ENCODE results near the gene WDR43.

The WDR43 gene

GRCh38 chr2:28949617-28950305 lies 55.3 kb downstream of the WDR43 start:
- DNase-seq (ENCODE audit: extremely low read depth, low read depth): no peak
- TF ChIP-seq, protein P1, sequence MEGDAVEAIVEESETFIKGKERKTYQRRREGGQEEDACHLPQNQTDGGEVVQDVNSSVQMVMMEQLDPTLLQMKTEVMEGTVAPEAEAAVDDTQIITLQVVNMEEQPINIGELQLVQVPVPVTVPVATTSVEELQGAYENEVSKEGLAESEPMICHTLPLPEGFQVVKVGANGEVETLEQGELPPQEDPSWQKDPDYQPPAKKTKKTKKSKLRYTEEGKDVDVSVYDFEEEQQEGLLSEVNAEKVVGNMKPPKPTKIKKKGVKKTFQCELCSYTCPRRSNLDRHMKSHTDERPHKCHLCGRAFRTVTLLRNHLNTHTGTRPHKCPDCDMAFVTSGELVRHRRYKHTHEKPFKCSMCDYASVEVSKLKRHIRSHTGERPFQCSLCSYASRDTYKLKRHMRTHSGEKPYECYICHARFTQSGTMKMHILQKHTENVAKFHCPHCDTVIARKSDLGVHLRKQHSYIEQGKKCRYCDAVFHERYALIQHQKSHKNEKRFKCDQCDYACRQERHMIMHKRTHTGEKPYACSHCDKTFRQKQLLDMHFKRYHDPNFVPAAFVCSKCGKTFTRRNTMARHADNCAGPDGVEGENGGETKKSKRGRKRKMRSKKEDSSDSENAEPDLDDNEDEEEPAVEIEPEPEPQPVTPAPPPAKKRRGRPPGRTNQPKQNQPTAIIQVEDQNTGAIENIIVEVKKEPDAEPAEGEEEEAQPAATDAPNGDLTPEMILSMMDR (IDR thresholded peaks at IDR 0.05; ENCODE audit: low read depth, low read length, missing control alignments): no peak
- H3K4me3 ChIP-seq (replicated peaks; ENCODE audit: low read depth, low read length): no peak overlapping the region

DNA sequence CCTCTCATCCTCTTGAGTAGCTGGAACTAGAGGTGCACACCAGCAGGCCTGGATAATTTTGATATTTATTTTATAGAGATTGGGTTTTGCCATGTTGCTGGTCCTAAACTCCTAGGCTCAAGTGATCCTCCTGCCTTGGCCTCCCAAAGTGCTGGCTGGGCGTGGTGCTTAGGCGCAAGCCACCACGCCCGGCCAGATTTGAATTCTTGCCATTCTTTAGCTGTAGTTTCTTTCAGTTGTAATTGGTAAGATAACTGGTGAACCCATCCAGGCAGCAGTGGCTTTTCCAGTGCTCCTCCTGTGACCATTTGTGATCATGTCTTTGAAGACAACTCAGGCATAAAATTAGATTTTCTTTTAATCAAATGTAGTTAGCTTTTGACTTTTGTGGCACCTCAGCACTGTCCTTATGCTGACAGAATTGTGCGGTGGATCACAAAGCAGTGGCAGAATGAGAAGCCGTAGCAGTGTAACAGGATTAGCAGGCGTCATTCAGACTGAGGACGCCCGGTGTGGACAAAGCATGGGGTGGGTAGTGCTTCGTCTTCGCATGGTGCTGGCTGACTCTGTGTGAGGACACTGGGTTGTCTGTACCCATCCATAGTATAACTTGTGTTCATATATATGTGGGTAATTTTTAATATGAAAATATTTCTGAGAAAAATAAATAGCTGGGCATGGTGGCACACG lies 56.6 kb downstream of the WDR43 start:
- H3K4me3 ChIP-seq (replicated peaks; ENCODE audit: low read depth, low read length): no peak overlapping the region
- TF ChIP-seq, protein P1 (IDR thresholded peaks at IDR 0.05; ENCODE audit: low read depth, low read length, missing control alignments): no peak
- no peak for DNase-seq (ENCODE audit: extremely low read depth, low read depth)

DNA sequence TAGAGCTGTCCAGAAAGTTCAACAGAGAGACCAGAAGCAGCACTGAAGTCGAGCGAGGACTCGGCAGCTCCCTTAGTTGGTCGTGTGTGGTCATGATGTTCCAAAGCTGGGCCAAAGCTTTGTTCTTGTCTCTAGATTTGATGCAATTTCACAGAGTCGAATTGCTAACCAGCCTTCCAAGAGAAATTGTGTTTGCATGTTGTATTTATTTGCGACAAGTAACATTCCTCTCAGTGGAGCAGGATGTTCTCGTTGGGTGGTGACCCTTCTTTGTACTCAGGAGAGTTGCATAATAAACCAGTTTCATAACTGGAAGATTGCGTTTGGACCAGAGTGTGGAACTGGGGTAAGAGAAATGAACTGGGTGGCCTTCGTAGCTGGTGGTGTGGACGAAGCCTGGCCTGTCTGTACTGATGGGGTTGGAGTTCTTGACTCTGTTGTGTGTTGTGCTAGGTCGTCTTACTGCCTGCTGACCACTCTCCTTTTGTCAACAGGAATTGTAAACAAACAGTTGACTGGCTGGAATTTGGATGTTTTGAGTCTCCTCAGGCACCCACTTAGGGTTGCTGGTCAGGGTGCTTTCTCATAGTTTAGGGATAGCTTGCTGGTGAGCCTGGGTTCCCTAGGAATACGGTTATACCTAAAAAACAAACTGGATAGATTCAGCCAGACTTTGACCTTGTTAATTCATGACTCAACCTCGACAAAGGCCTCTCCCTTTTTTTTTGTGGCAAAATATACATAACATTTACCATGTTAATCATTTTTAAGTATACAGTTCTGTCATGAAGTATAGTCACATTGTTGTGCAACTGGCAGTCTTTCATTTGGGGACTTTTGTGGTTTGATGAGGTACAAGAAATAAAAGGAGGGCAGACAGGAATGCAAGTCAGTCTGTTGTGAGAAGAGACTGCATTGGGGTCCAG lies 57.7 kb downstream of the WDR43 start:
- TF ChIP-seq, protein P1 (IDR thresholded peaks at IDR 0.05; ENCODE audit: low read depth, low read length, missing control alignments): no peak
- DNase-seq (ENCODE audit: extremely low read depth, low read depth): no peak
- no peak overlapping the region for H3K4me3 ChIP-seq (replicated peaks; ENCODE audit: low read depth, low read length)

DNA sequence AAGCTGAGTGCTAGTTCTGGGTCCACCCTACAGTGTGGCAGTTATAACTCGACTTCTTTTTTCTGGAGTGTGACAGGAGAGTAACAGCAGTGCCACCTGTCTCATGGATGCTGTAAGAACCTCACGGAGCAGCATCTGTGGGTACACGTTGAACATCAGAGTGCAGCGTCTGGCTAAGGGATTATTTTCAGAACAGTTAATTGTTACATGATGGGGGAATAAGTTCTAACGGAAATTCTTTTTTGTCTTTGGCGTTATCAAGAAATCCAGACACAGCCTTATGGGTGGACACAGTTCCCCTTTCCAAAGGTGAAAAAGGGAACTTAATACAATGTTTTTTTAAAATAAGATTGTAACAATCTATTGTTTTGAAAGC lies 58.4 kb downstream of the WDR43 start:
- TF ChIP-seq, protein P1 (IDR thresholded peaks at IDR 0.05; ENCODE audit: low read depth, low read length, missing control alignments): no peak
- no peak for DNase-seq (ENCODE audit: extremely low read depth, low read depth)

GRCh38 chr2:28955467-28955866 lies 61.0 kb downstream of the WDR43 start:
- DNase-seq (ENCODE audit: extremely low read depth, low read depth): no peak
- H3K4me3 ChIP-seq (replicated peaks; ENCODE audit: low read depth, low read length): no peak overlapping the region
- TF ChIP-seq, protein P1 (IDR thresholded peaks at IDR 0.05; ENCODE audit: low read depth, low read length, missing control alignments): no peak

More for the DNA sequence above, 58.4 kb downstream of the WDR43 start:
- no peak overlapping the region for H3K4me3 ChIP-seq (replicated peaks; ENCODE audit: low read depth, low read length)

- no peak overlapping the region for H3K4me3 ChIP-seq (replicated peaks; ENCODE audit: low read depth, low read length)
- no peak for DNase-seq (ENCODE audit: extremely low read depth, low read depth)
- TF ChIP-seq, protein P1 (IDR thresholded peaks at IDR 0.05; ENCODE audit: low read depth, low read length, missing control alignments): no peak
These were observed 62.0 kb downstream of the WDR43 start for GRCh38 chr2:28956415-28956826.
